Fibroblast of pulmonary artery (primary cell): Measurements from ENCODE around the gene ABHD12.
A peak's percentile ranks its signal among the peaks of the same experiment; 100 is the strongest.

Experiments used
- DNase-seq: peaks from one replicate; pipeline ENCODE4 v3.0.0-alpha.2; 2010; ENCODE audit warnings: low read depth
- H3K4me3 ChIP-seq: replicated peaks from 2 replicates; pipeline ENCODE4 v1.5.1; 2011; ENCODE audit warnings: low read depth, mild to moderate bottlenecking, control low read depth, low read length, moderate library complexity
- TF ChIP-seq, protein P1 (sequence below): IDR thresholded peaks from 2 replicates; pipeline ENCODE4 v1.5.1; 2011; ENCODE audit warnings: mild to moderate bottlenecking, control low read depth, low read length, inconsistent platforms; ENCODE audit errors: missing control alignments

ABHD12 gene

DNA sequence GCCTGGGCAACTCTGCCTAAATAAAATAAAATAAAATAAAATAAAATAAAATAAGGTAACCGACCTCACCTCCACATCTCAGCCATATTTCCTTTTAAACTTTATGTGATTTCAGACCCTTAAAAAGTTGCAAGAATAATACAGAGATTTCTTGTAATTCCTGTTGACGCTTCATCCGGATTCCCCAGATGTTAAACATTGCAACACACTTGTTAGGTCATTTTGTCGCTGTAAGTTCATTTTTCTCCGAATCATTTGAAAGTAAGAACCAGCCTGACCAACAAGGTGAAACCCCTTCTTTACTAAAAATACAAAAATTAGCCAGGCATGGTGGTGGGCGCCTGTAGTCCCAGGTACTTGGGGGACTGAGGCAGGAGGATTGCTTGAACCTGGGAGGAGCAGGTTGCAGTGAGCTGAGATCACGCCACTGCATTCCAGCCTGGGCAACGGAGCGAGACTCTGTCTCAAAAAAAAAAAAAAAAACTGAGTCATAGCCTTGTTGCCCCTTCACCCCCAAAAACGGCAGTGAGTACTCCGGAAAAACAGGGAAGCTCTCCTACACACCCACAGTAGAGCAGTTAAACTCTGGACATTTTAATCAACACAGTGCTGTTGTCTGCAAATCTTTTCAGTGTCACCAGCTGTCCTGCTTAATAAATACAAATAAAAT lies 136.9 kb downstream of the ABHD12 start:
- TF ChIP-seq, protein P1, sequence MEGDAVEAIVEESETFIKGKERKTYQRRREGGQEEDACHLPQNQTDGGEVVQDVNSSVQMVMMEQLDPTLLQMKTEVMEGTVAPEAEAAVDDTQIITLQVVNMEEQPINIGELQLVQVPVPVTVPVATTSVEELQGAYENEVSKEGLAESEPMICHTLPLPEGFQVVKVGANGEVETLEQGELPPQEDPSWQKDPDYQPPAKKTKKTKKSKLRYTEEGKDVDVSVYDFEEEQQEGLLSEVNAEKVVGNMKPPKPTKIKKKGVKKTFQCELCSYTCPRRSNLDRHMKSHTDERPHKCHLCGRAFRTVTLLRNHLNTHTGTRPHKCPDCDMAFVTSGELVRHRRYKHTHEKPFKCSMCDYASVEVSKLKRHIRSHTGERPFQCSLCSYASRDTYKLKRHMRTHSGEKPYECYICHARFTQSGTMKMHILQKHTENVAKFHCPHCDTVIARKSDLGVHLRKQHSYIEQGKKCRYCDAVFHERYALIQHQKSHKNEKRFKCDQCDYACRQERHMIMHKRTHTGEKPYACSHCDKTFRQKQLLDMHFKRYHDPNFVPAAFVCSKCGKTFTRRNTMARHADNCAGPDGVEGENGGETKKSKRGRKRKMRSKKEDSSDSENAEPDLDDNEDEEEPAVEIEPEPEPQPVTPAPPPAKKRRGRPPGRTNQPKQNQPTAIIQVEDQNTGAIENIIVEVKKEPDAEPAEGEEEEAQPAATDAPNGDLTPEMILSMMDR = no peak
- H3K4me3 ChIP-seq = no peak overlapping the region
- no peak for DNase-seq

DNA sequence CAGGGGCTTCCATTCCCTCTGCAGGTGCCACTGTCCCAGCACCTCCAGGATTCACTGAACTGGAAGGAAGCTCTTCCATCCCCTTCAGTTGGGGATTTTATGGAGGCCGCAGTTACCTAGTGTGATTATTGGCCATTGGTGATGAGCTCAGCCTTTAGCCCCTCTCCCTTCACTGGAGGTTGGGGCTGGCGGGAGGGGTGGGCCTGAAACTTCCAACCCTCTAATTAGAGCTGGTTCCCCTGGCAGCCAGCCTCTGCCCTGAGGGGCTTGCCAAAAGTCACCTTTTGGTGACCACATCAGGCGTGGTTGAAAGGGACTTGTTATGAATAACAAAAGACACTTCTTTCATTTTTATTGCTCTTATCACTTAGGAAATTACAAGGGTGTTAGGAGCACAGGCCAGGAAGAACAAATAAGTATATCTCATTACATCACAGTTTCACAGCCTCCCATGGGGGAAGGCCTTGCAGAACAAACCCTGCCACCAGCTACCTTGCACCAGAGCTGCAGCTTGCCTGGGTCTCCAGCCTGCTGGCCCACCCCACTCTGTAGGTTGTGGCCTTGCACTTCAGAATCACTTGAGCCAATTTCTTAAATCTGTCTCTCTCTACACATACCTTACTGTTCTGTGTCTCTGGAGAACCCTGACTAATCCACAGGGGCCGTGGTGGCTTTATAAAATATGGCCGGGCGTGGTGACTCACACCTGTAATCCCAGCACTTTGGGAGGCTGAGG lies 137.8 kb downstream of the ABHD12 start:
- no peak overlapping the region for H3K4me3 ChIP-seq
- no peak for DNase-seq
- TF ChIP-seq, protein P1 = no peak

DNA sequence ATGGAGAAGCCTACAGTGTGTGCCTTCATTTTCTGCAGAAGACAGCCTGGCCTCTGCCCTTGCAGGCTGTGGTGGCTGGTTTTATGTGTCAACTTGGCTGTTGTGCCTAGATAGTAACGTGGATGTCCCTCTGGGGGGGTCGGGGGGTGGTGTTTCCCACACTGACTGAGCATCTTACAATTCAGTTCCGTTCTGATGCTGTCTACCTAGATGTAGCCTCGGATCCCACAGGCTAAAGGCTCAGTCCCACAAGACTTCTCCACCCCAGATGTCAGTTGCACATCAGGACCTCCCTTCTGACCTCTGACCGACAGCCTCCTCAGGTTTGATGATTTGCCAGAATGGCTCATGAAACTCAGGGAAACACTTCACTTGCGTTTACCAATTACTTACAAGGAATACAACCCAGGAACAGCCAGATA lies 138.4 kb downstream of the ABHD12 start:
- no peak for DNase-seq
- H3K4me3 ChIP-seq = no peak overlapping the region
- TF ChIP-seq, protein P1 = no peak

DNA sequence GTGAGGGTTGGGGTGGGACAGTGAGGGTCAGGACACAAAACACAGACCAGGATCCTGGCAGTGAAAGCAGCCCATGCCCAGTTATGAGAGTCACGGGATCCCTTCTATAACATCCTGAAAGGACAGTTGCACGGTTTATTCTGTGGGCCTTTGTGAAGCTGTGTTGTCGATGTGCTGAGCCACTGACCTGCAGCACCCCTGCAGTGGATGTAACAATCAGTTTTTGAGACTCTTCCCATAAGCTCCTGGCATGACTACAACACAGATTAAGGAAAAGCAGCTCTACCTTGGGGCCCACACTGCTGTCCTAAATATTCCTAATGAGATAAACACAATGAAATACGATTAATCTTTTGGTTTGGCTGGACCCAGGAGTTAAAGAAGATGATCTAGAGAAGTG lies 139.1 kb downstream of the ABHD12 start:
- TF ChIP-seq, protein P1 = no peak
- no peak overlapping the region for H3K4me3 ChIP-seq
- no peak for DNase-seq

DNA sequence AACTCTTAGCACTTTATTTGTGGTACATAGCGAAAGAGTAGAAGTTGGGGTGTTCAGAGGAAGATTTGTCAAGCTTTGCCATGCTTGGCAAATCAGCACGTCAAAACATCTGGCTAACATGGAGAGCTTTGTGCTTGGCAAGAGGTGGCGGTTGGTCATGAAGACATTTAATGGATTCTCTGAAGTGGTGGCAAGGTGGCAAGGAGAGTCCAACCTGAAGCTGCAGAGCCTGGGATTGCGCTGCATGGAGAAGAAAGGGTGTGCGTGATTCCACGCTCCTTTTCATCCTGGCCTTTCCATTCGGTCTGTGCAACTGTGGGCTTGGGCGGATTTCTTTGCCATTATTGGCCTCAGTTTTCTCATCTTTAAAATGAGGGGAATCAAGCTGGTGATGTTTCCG lies 139.6 kb downstream of the ABHD12 start:
- H3K4me3 ChIP-seq = no peak overlapping the region
- TF ChIP-seq, protein P1 = no peak

DNA sequence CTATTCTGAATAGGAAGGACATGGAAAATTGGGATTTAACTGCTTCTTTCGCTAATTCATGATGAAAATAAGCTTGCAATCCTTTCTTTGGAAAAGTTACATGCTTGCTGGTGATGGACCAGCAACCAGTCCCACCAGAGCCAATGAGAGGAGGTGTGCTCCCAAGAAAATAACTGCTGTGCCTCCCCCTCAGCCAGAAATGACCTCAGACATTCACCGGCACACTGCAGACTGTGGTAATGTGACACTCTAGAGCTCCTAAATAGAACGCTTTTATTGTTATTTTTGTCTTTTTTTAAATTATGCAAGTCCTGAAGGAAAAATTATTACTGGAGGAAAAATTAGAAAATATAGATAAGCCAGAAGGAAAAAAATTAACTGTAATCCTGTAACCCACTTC lies 140.1 kb downstream of the ABHD12 start:
- peak overlapping the region; percentile 2 for H3K4me3 ChIP-seq
- no peak for DNase-seq
- TF ChIP-seq, protein P1 = no peak

More for the DNA sequence above, 139.6 kb downstream of the ABHD12 start:
- DNase-seq = no peak
